Lung (tissue), 12 donors: ENCODE results near the gene SLC15A1. TPM values are rescaled to one million over a fixed set of nuclear protein-coding genes. Genes with fewer than 3 reads are reported as not detected.

Experiments
- ATAC-seq: fragments of 200-7000 bp; cut with Tn5 transposase; one replicate; pipeline ENCODE4 v1.9.1; 2020; ENCODE audit warnings: moderate number of reproducible peaks; ENCODE audit not compliant: insufficient read depth, low FRiP score
- DNase-seq, 3 donors: peaks; one replicate each; pipeline ENCODE4 v3.0.0-alpha.2; 2013 to 2017
- H3K27ac ChIP-seq, 2 donors: one replicate each; pipeline ENCODE4 v1.5.1; 2013; ENCODE audit warnings: mild to moderate bottlenecking in 2 of 2, moderate library complexity in 2 of 2, control low read depth in 1 of 2, inconsistent platforms in 1 of 2, low read depth in 1 of 2, low read length in 1 of 2
- H3K27me3 ChIP-seq, 3 donors: one replicate each; pipeline ENCODE4 v1.5.1; 2013; ENCODE audit warnings: low read length in 2 of 3; ENCODE audit not compliant: control insufficient read depth in 3 of 3, insufficient read depth in 3 of 3
- H3K36me3 ChIP-seq, 4 donors: one replicate each; pipeline ENCODE4 v1.5.1; 2013; ENCODE audit warnings: low read length in 4 of 4, mild to moderate bottlenecking in 1 of 4, moderate library complexity in 1 of 4; ENCODE audit not compliant: control insufficient read depth in 4 of 4, insufficient read depth in 4 of 4
- H3K4me1 ChIP-seq, 5 donors: one replicate each; pipeline ENCODE4 v1.5.1; 2013; ENCODE audit warnings: low read length in 5 of 5, mild to moderate bottlenecking in 2 of 5, moderate library complexity in 1 of 5; ENCODE audit not compliant: control insufficient read depth in 5 of 5, insufficient read depth in 5 of 5
- H3K4me3 ChIP-seq: one replicate; pipeline ENCODE4 v1.5.1; 2013; ENCODE audit warnings: mild to moderate bottlenecking, control low read depth, moderate library complexity
- H3K9ac ChIP-seq, 2 donors: one replicate each; pipeline ENCODE4 v1.5.1; 2013; ENCODE audit warnings: low read length in 2 of 2, control low read depth in 1 of 2; ENCODE audit not compliant: insufficient read depth in 1 of 2
- H3K9me3 ChIP-seq, 4 donors: one replicate each; pipeline ENCODE4 v1.5.1; 2013; ENCODE audit warnings: low read length in 3 of 4, mild to moderate bottlenecking in 1 of 4, moderate library complexity in 1 of 4; ENCODE audit not compliant: control insufficient read depth in 4 of 4, insufficient read depth in 3 of 4
- WGBS, 2 donors: extraction: QIAGEN DNeasy Blood & Tissue Kit; methylation state at CpG; one replicate each; pipeline ENCODE4 v1.1.7; 2013; 5-methylcytosine and 5-hydroxymethylcytosine counted together
- polyA plus RNA-seq, 2 donors: library from polyadenylated mRNA; stranded (reverse); fragments of 200-250 nt; gene quantifications; one replicate each; pipeline ENCODE4 v1.2.1, GENCODE V29; 2013
- total RNA-seq, 2 donors: library from RNA; depleted of rRNA in 1 of 2; stranded (reverse); fragments of >200 nt in 1 of 2; gene quantifications; one replicate each; pipeline ENCODE4 v1.2.1, GENCODE V29; 2014 to 2021
- TF ChIP-seq, protein P1 (sequence below): IDR thresholded peaks from 2 replicates; pipeline ENCODE4 v1.5.1; 2012; ENCODE audit warnings: mild to moderate bottlenecking; ENCODE audit errors: control extremely low read depth, extremely low read depth
- donor health status: control.
- donor health status: control.
- donor health status: Bipolar disorder and iron deficiency.
- donor health status: healthy.
- donor health status: DM: yes; HTN: yes; CAD: no.

SLC15A1 gene
- total and polyA plus RNA-seq, 4 donors, result 0.01 to 1.4 (median 0.31) TPM; not detected in 1

DNA sequence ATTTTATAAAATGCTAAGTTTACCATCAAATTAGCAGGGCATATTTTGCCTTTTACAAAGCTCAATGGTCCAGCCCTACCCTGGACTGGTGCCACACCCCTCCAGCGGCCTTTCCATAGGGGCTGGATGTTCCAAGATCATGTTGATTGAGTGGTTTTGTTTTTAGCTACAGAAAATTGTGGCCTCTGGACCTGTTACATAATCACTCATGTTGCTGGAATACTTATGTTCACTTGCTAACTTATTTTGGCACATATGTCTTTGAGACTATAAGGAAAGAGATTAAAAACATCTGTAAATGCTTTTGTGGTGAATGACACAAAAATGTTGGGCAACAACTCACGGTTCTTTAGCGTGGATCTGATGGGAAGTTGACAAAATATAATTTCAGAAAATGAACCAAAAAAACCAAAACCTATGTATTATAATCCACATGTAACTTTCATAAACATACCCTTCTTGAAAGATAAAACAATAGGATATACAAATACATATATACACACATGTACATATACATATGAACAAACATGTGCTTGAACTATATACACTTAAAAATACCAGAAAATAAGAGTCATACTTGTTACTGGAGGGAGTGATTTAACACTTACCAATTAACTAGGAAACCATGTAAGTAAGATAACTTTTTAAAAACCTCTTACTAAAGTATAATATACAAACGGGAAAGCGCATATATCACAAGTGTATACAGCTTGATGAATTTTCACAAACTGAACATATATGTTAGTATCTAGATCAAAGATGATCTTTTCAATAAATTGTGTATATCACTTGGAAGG, 46.6 kb upstream of the SLC15A1 start:
- H3K4me1 ChIP-seq, result peaks cover 0 to 18% (median 2%) of the 10 kb centered on the region in 5 donors
- TF ChIP-seq, protein P1, sequence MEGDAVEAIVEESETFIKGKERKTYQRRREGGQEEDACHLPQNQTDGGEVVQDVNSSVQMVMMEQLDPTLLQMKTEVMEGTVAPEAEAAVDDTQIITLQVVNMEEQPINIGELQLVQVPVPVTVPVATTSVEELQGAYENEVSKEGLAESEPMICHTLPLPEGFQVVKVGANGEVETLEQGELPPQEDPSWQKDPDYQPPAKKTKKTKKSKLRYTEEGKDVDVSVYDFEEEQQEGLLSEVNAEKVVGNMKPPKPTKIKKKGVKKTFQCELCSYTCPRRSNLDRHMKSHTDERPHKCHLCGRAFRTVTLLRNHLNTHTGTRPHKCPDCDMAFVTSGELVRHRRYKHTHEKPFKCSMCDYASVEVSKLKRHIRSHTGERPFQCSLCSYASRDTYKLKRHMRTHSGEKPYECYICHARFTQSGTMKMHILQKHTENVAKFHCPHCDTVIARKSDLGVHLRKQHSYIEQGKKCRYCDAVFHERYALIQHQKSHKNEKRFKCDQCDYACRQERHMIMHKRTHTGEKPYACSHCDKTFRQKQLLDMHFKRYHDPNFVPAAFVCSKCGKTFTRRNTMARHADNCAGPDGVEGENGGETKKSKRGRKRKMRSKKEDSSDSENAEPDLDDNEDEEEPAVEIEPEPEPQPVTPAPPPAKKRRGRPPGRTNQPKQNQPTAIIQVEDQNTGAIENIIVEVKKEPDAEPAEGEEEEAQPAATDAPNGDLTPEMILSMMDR, result no peak
- peaks cover 0 to 37% (median 11%) of the 10 kb centered on the region in 4 donors for H3K36me3 ChIP-seq
- no peak for ATAC-seq
- 70 to 77% methylated on average over 5 of the region's 5 CpGs for WGBS, 2 donors
- H3K27ac ChIP-seq, result no peak overlapping the region
- peak; percentile 51 to 86 (median 84) for DNase-seq
- no peak overlapping the region for H3K9ac ChIP-seq
- no peak overlapping the region for H3K4me3 ChIP-seq
- no peaks in the 10 kb centered on the region for H3K27me3 ChIP-seq
- peaks cover 0 to 3% (median 0%) of the 10 kb centered on the region in 4 donors for H3K9me3 ChIP-seq

DNA sequence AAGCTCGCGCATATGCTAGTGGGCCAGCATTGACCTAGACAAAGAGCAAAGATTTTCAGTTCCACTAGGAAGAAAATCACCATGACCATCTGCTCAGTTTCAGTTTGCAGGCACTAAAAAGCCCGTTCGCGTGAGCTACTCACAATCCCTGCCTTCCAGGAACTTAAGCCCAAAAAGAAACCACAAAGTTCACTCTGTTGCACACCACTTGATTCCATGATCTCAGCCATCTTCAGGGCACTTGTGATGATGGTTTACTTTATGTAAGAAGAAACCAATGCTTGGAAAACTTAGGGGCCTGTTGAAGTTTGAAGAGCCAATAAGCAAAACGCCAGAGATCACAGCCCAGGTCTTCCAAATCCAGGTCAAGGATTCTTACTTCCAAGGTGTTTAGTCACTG, 45.0 kb upstream of the SLC15A1 start:
- peaks cover 0 to 18% (median 2%) of the 10 kb centered on the region in 5 donors for H3K4me1 ChIP-seq
- H3K27ac ChIP-seq, result no peak overlapping the region
- DNase-seq (peak in 2 of 3 donors; percentile 11 to 25), ATAC-seq (no peak)
- peaks cover 0 to 34% (median 11%) of the 10 kb centered on the region in 4 donors for H3K36me3 ChIP-seq
- TF ChIP-seq, protein P1, result no peak
- peaks cover 0 to 3% (median 0%) of the 10 kb centered on the region in 4 donors for H3K9me3 ChIP-seq
- no peak overlapping the region for H3K9ac ChIP-seq
- WGBS, 2 donors, result 73 to 83% methylated on average over 6 of the region's 6 CpGs
- H3K27me3 ChIP-seq, result no peaks in the 10 kb centered on the region
- H3K4me3 ChIP-seq, result no peak overlapping the region

DNA sequence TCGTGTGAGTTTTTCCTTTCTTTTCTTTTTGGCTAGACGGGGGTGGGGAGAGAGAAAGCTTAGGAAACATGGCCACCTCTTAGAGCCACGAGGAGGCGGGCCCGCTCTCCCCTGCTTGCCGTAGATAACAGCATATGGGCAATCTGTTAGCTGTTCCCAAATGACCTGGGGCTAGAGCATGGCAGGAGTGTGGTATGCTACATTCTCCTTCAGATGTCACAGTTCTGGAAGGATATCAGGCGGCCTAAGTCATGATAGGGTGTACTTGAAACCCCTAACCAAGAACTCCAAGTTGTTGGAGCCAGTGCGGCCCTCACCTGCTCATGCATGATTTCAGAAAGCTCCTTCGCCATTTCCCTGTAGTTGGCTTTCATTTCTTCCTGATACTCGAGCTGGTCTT, 44.3 kb upstream of the SLC15A1 start:
- WGBS, 2 donors, result 91 to 97% methylated on average over 10 of the region's 10 CpGs
- no peak for DNase-seq

More for the DNA sequence above, 44.3 kb upstream of the SLC15A1 start:
- peaks cover 0 to 29% (median 11%) of the 10 kb centered on the region in 4 donors for H3K36me3 ChIP-seq
- no peaks in the 10 kb centered on the region for H3K27me3 ChIP-seq
- H3K9ac ChIP-seq, result no peak overlapping the region
- peaks cover 0 to 18% (median 2%) of the 10 kb centered on the region in 5 donors for H3K4me1 ChIP-seq
- no peak overlapping the region for H3K4me3 ChIP-seq
- TF ChIP-seq, protein P1, result no peak
- ATAC-seq, result no peak
- H3K9me3 ChIP-seq, result peaks cover 0 to 3% (median 0%) of the 10 kb centered on the region in 4 donors
- H3K27ac ChIP-seq, result no peak overlapping the region
